Immature natural killer cell (primary cell): Measurements from ENCODE around the gene MGLL. TPM values are rescaled to one million over a fixed set of nuclear protein-coding genes. Genes with fewer than 3 reads are reported as not detected.

ENCODE experiments used
- DNase-seq, 3 donors: peaks; one replicate each; pipeline ENCODE4 v3.0.0; 2022; ENCODE audit warnings: mixed read lengths in 1 of 3
- H3K27ac Mint-ChIP-seq, 6 donors: one replicate each; pipeline ENCODE4 v1.8.0; 2020; ENCODE audit warnings: mixed read lengths in 6 of 6, mild to moderate bottlenecking in 5 of 6, inconsistent platforms in 4 of 6, moderate library complexity in 3 of 6
- H3K27me3 Mint-ChIP-seq, 3 donors: one replicate each; pipeline ENCODE4 v1.8.0; 2020 to 2021; ENCODE audit warnings: low read depth in 3 of 3, mild to moderate bottlenecking in 3 of 3, mixed read lengths in 3 of 3, moderate library complexity in 3 of 3, inconsistent platforms in 1 of 3
- H3K36me3 Mint-ChIP-seq, 3 donors: one replicate each; pipeline ENCODE4 v1.8.0; 2020; ENCODE audit warnings: mixed read lengths in 3 of 3, inconsistent platforms in 2 of 3, mild to moderate bottlenecking in 2 of 3
- H3K4me1 Mint-ChIP-seq, 2 donors: one replicate each; pipeline ENCODE4 v1.8.0; 2020; ENCODE audit warnings: inconsistent platforms in 2 of 2, mild to moderate bottlenecking in 2 of 2, mixed read lengths in 2 of 2, moderate library complexity in 1 of 2
- H3K4me3 Mint-ChIP-seq, 5 donors: one replicate each; pipeline ENCODE4 v1.8.0; 2020; ENCODE audit warnings: mild to moderate bottlenecking in 5 of 5, mixed read lengths in 5 of 5, inconsistent platforms in 3 of 5, moderate library complexity in 3 of 5
- H3K9me3 Mint-ChIP-seq, 6 donors: one replicate each; pipeline ENCODE4 v1.8.0; 2020; ENCODE audit warnings: mild to moderate bottlenecking in 6 of 6, mixed read lengths in 6 of 6, inconsistent platforms in 4 of 6, moderate library complexity in 3 of 6
- polyA plus RNA-seq, 3 donors: library from polyadenylated mRNA; unstranded; fragments of 300-500 nt; fragmentation: Illumina TruSeq; gene quantifications; one replicate each; pipeline ENCODE4 v1.2.3, GENCODE V29; 2021

Gene MGLL
- polyA plus RNA-seq, 3 donors from 2014 or later, result 2.6 to 3.6 (median 2.6) TPM

- Mint-ChIP-seq H3K27me3 (peaks cover 0 to 2% (median 0%) of the 10 kb centered on the region in 3 donors), H3K4me3 (no peak overlapping the region), H3K4me1 (no peaks in the 10 kb centered on the region), H3K36me3 (no peaks in the 10 kb centered on the region), H3K27ac (no peak overlapping the region), H3K9me3 (no peaks in the 10 kb centered on the region)
- no peak for DNase-seq
These were observed 46.0 kb downstream of the MGLL start for GRCh38 chr3:127776347-127776746.

- Mint-ChIP-seq H3K4me3 (no peak overlapping the region), H3K36me3 (no peaks in the 10 kb centered on the region), H3K27ac (peak overlapping the region in 1 of 6 donors; percentile 30), H3K9me3 (peaks cover 0 to 2% (median 0%) of the 10 kb centered on the region in 6 donors), H3K27me3 (peaks cover 0 to 2% (median 2%) of the 10 kb centered on the region in 3 donors), H3K4me1 (no peaks in the 10 kb centered on the region)
- no peak for DNase-seq
These were observed 46.8 kb downstream of the MGLL start for GRCh38 chr3:127775398-127776109.

DNA sequence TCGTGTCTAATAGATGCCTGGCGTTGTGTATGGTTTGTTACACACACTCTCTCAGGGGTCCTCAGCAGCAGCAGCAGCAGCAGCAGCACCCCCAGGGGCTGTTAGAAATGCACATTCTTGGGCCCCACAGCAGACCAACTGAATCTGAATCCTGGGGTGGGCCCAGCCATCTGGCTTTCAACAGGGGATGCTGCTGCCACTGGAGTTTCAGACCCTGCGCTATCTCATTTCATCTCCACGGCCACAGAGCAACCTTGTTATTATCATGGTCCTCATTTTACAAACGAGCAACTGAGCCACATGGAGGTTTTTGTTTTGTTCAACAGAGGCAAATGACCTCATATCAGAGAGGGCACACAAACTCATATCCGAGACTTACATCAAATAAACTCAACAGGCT, 47.7 kb downstream of the MGLL start:
- DNase-seq, result no peak
- Mint-ChIP-seq H3K4me1 (no peaks in the 10 kb centered on the region), H3K9me3 (peaks cover 0 to 2% (median 0%) of the 10 kb centered on the region in 6 donors), H3K27me3 (peaks cover 0 to 4% (median 3%) of the 10 kb centered on the region in 3 donors), H3K4me3 (no peak overlapping the region), H3K27ac (no peak overlapping the region), H3K36me3 (no peaks in the 10 kb centered on the region)

- Mint-ChIP-seq H3K36me3 (no peaks in the 10 kb centered on the region), H3K4me3 (no peak overlapping the region), H3K9me3 (peaks cover 0 to 2% (median 0%) of the 10 kb centered on the region in 6 donors), H3K27me3 (peaks cover 0 to 4% (median 3%) of the 10 kb centered on the region in 3 donors), H3K27ac (no peak overlapping the region), H3K4me1 (no peaks in the 10 kb centered on the region)
- DNase-seq, result no peak
These were observed 48.4 kb downstream of the MGLL start for GRCh38 chr3:127773752-127774395.

GRCh38 chr3:127772827-127773751, 49.2 kb downstream of the MGLL start:
- Mint-ChIP-seq H3K36me3 (no peaks in the 10 kb centered on the region), H3K4me3 (no peak overlapping the region), H3K27me3 (peaks cover 0 to 4% (median 3%) of the 10 kb centered on the region in 3 donors), H3K27ac (no peak overlapping the region), H3K4me1 (no peaks in the 10 kb centered on the region), H3K9me3 (peaks cover 0 to 2% (median 0%) of the 10 kb centered on the region in 6 donors)
- DNase-seq, result no peak

DNA sequence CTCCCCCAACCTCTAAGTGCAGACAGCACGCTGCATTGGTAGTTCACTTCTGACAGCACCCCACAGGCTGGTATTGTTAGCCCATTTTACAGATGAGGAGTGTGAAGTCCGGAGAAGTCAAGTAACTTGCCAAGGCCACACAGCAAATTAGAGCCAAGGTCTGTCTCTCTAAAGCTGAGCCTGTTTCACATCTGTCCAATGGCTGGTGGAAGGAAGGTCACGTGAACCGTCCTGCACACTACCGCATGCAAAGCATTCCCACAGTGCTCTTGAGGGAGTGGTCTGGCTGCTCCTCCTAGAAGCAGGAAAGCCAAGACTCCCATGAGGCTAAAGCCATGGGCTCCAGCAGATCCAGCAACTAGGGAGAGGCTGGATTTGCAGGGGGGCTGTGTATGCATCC, 50.0 kb downstream of the MGLL start:
- DNase-seq, result no peak
- Mint-ChIP-seq H3K4me3 (no peak overlapping the region), H3K4me1 (no peaks in the 10 kb centered on the region), H3K9me3 (peaks cover 0 to 2% (median 0%) of the 10 kb centered on the region in 6 donors), H3K27ac (no peak overlapping the region), H3K36me3 (no peaks in the 10 kb centered on the region), H3K27me3 (peaks cover 0 to 3% (median 2%) of the 10 kb centered on the region in 3 donors)

DNA sequence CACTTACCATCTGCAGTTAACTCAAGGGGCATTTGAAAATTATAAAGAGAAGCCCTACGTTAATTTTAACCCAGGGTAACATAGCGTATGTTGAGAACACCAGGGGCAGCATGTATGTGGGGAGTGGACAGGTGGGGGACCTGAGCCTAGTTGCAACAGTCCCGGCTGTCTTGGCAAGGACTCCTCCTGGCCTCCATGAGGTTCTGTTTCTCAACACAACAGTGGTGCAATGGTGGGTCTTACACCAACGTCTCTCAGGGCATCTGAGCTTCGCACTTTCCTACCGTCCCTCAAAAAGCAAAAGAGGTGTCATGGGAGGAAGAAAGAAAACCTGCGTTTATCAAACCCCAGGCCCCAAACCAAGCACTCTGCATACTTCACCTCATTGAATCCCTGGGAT, 50.6 kb downstream of the MGLL start:
- H3K4me3 Mint-ChIP-seq, result no peak overlapping the region
- peaks cover 0 to 2% (median 0%) of the 10 kb centered on the region in 6 donors for H3K9me3 Mint-ChIP-seq
- H3K27me3 Mint-ChIP-seq, result peaks cover 0 to 3% (median 2%) of the 10 kb centered on the region in 3 donors
- no peaks in the 10 kb centered on the region for H3K36me3 Mint-ChIP-seq
- no peak overlapping the region for H3K27ac Mint-ChIP-seq
- no peak for DNase-seq
- H3K4me1 Mint-ChIP-seq, result no peaks in the 10 kb centered on the region

DNA sequence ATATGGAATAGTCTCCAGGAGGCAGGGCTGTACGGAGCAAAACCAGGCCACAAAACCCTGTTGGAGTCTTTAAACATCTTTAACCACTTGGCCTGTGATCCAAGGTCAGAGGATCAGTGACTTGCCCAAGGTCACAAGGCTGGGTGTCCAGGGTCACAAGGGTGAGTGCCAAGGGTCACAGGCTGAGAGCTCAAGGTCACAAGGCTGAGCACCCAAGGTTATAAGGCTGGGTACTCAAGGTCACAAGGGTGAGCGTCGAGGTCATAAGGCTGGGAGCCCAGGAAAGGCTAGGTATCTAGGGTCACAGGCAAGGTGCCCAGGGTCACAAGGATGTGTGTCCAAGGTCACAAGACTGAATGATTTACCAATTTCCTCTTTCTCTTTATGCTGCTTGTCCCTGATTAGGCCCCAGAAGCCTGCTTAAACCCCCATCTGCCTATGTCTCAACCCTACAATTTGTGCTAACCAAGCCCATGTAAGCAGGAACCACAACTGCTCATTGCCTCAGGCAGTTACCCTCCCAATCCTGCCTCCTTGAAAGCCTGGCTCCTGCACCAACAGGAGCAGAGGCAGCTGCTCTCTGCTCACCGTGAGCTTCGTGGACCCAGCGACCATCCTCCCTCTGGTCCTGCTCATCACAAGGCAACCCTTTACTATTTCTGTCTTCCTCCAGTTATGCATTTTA, 51.5 kb downstream of the MGLL start:
- H3K9me3 Mint-ChIP-seq, result peaks cover 0 to 2% (median 0%) of the 10 kb centered on the region in 6 donors
- no peak overlapping the region for H3K27ac Mint-ChIP-seq
- DNase-seq, result no peak
- H3K36me3 Mint-ChIP-seq, result no peaks in the 10 kb centered on the region
- peaks cover 3 to 4% (median 3%) of the 10 kb centered on the region in 3 donors for H3K27me3 Mint-ChIP-seq
- no peaks in the 10 kb centered on the region for H3K4me1 Mint-ChIP-seq
- H3K4me3 Mint-ChIP-seq, result no peak overlapping the region

- Mint-ChIP-seq H3K9me3 (peaks cover 0 to 2% (median 0%) of the 10 kb centered on the region in 6 donors), H3K36me3 (no peaks in the 10 kb centered on the region), H3K27me3 (peaks cover 3 to 5% (median 4%) of the 10 kb centered on the region in 3 donors), H3K4me1 (no peaks in the 10 kb centered on the region), H3K4me3 (no peak overlapping the region), H3K27ac (no peak overlapping the region)
- DNase-seq, result no peak
These were observed 52.8 kb downstream of the MGLL start for GRCh38 chr3:127769284-127770081.

- DNase-seq, result no peak
- H3K9me3 Mint-ChIP-seq, result peaks cover 0 to 2% (median 0%) of the 10 kb centered on the region in 6 donors
- peaks cover 3 to 5% (median 4%) of the 10 kb centered on the region in 3 donors for H3K27me3 Mint-ChIP-seq
- no peak overlapping the region for H3K4me3 Mint-ChIP-seq
- no peak overlapping the region for H3K27ac Mint-ChIP-seq
- no peaks in the 10 kb centered on the region for H3K4me1 Mint-ChIP-seq
- no peaks in the 10 kb centered on the region for H3K36me3 Mint-ChIP-seq
These were observed 53.8 kb downstream of the MGLL start for GRCh38 chr3:127768346-127769008.

GRCh38 chr3:127767126-127767525, 55.2 kb downstream of the MGLL start:
- Mint-ChIP-seq H3K36me3 (no peaks in the 10 kb centered on the region), H3K9me3 (peaks cover 0 to 2% (median 0%) of the 10 kb centered on the region in 6 donors), H3K27me3 (peaks cover 4 to 5% (median 5%) of the 10 kb centered on the region in 3 donors), H3K4me3 (no peak overlapping the region), H3K4me1 (peaks cover 4 to 10% of the 10 kb centered on the region in 2 donors), H3K27ac (no peak overlapping the region)
- DNase-seq, result no peak

DNA sequence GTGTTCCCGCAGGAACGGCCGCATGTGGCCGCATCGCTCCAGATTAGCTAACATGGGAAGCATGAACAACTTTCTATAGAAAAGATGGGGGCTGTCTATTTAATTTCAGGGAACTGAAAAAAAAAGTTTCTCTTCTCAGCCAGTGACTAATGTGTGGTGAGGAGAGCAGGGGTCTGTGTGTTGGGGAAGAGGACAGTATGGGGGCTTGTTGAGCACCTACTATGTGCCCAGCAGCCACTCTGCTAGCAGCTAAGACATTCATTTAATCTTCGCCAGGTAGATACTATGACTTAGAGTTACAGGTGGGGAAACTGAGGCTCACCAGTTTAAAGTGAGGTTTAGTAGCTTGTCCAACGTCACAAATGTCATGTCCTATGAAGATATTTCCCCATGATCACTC, 56.6 kb downstream of the MGLL start:
- no peak overlapping the region for H3K27ac Mint-ChIP-seq
- no peaks in the 10 kb centered on the region for H3K9me3 Mint-ChIP-seq
- no peaks in the 10 kb centered on the region for H3K36me3 Mint-ChIP-seq
- peaks cover 4 to 5% (median 5%) of the 10 kb centered on the region in 3 donors for H3K27me3 Mint-ChIP-seq
- DNase-seq, result no peak
- H3K4me3 Mint-ChIP-seq, result no peak overlapping the region
- H3K4me1 Mint-ChIP-seq, result peaks cover 13 to 21% of the 10 kb centered on the region in 2 donors
